Body of pancreas (tissue), 4 donors: ENCODE results near the gene CTRL.

Source experiments
- CTCF ChIP-seq, 7 experiments: fragments of 450-650 bp in 4 of 7; fragments of 200-600 bp in 3 of 7; sonication (generic) in 3 of 7; IDR thresholded peaks; one replicate each; pipeline ENCODE4 v1.5.1; 2016 to 2019; ENCODE audit warnings: antibody characterized with exemption in 7 of 7
- POLR2A ChIP-seq, 3 donors: fragments of 450-650 bp; IDR thresholded peaks; one replicate each; pipeline ENCODE4 v1.6.1; 2016; ENCODE audit warnings: antibody characterized with exemption in 3 of 3, mild to moderate bottlenecking in 2 of 3

GRCh38 chr16:67936880-67937605, 5.4 kb upstream of the CTRL start:
- TF ChIP-seq CTCF (IDR thresholded peaks at IDR 0.05) (no peak), POLR2A (IDR thresholded peaks at IDR 0.05) (no peak)
